Measurements from ENCODE around the gene C5orf22.

Gene C5orf22

DNA sequence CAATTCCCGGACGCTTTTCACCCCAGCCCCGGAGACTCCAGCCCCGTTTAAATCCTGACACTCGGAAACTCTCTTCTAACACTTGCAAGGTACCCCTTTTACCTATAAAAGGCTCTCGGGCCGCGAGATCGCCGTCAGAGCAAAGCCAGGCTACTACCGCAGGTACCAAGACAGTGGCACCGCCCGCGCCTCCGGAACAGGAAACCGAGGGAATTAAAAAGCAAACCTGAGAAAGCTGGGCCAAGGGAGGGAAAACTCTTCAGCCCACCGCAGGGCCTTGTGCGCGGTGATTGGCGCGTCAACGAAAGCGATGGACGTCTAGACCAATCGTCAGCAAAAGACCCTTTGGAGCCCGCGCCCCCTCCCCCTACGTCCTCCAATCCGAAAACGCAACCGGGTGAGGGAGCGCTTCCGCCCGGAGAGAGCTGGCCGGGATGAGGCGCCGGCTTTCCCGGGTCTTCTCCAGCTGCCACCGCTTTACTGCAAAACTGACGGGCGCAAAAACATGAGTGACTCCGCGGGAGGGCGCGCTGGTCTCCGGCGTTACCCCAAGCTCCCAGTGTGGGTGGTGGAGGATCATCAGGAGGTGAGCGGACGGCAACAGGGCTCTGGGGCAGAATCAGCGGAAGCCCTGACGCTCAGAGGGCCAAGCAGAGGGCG, at the start of gene C5orf22, which contains the start of gene DROSHA:
Gene C5orf22 (plus strand): TSS at position 414 of the 660 bp plus-strand sequence. CDS start 92 bp downstream, at position 506.
Gene DROSHA (minus strand): TSS at position 206 of the 660 bp plus-strand sequence. CDS start 3,034 bp downstream, outside the sequence.
- peak within 1 kb of the TSS; percentile 94 for H3K4me3 ChIP-seq (replicated peaks; ENCODE audit: low read depth, low read length)
- DNase-seq (ENCODE audit: extremely low read depth, low read depth), result peak; percentile 91
- TF ChIP-seq, protein P1, sequence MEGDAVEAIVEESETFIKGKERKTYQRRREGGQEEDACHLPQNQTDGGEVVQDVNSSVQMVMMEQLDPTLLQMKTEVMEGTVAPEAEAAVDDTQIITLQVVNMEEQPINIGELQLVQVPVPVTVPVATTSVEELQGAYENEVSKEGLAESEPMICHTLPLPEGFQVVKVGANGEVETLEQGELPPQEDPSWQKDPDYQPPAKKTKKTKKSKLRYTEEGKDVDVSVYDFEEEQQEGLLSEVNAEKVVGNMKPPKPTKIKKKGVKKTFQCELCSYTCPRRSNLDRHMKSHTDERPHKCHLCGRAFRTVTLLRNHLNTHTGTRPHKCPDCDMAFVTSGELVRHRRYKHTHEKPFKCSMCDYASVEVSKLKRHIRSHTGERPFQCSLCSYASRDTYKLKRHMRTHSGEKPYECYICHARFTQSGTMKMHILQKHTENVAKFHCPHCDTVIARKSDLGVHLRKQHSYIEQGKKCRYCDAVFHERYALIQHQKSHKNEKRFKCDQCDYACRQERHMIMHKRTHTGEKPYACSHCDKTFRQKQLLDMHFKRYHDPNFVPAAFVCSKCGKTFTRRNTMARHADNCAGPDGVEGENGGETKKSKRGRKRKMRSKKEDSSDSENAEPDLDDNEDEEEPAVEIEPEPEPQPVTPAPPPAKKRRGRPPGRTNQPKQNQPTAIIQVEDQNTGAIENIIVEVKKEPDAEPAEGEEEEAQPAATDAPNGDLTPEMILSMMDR (IDR thresholded peaks at IDR 0.05; ENCODE audit: low read depth, low read length, missing control alignments), result no peak

DNA sequence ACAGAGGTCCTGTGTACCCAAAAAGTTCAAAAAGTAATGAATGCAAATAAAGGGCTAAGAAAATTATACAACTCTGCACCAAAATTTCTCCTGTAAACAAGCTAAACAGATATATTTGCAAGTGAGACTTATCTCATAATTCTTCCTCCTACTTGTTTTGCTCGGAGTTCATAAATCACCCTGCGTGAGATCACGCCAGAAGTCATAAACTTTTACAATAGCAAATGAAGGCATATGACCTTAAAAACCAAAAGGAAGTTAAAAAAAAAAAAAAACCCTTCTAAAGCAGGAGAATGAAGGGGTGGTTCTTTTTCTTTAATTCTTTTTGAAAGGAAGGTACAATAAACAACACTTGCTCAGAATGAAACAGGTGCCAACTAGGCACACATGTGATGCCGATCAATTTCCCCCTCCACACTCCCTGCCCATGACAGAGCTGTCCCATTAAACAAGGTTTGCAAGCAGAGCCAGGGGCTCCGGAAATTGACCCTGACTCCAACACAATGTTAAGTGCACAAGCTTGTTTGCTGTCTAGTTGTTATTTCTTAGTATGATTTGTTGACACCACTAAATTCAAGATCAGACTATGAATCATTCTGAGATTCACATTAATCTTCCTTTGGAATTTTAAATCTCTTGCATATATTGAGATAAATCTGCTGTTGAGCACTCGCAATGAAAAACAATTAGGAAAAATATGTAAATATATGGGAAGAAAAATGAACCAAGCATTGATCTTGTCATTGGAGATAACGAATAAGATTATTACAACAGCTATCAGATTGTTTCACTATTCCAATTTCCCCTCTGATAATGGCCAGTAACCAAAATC, 46.5 kb upstream of the C5orf22 start:
- TF ChIP-seq, protein P1 (IDR thresholded peaks at IDR 0.05; ENCODE audit: low read depth, low read length, missing control alignments), result no peak
- H3K4me3 ChIP-seq (replicated peaks; ENCODE audit: low read depth, low read length), result no peak overlapping the region
- no peak for DNase-seq (ENCODE audit: extremely low read depth, low read depth)

DNA sequence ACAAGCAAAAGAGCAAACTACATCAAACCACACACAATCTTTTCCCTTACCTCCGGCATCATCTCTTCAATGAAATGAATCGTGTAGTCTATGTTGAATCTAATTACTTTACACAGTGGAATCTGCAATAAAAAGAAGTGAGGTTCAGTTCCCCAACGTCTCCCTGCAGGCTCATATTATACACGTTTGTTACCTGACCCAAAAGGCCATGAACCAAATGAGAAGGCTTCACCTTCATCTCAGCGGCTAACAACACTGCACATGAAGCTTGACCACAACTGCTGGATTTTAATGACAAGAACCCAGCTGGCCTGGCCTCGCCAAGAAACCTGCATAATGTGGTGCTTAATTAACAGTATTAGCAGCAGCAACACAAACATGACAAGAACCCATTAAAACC, 45.7 kb upstream of the C5orf22 start:
- no peak overlapping the region for H3K4me3 ChIP-seq (replicated peaks; ENCODE audit: low read depth, low read length)
- TF ChIP-seq, protein P1 (IDR thresholded peaks at IDR 0.05; ENCODE audit: low read depth, low read length, missing control alignments), result no peak
- DNase-seq (ENCODE audit: extremely low read depth, low read depth), result no peak

DNA sequence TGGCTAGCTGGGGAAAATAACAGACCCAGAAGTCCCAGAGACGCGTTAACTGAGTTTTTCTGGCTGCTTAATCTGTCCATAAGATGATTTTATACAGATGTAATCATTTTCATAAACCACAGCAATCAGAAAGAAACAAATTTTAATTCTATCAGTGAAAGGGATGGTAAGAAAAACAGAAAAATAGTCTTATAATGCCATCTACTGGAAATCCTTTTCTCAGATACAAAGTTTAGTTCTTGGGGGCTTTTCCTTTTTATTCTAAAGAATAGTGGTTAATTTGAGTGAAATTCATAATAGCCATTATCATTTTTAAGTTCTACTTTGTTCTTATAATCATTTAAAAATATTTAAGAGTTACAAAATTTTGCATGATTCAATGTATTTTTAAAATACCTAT, 44.6 kb upstream of the C5orf22 start:
- no peak overlapping the region for H3K4me3 ChIP-seq (replicated peaks; ENCODE audit: low read depth, low read length)
- no peak for DNase-seq (ENCODE audit: extremely low read depth, low read depth)
- TF ChIP-seq, protein P1 (IDR thresholded peaks at IDR 0.05; ENCODE audit: low read depth, low read length, missing control alignments), result no peak

DNA sequence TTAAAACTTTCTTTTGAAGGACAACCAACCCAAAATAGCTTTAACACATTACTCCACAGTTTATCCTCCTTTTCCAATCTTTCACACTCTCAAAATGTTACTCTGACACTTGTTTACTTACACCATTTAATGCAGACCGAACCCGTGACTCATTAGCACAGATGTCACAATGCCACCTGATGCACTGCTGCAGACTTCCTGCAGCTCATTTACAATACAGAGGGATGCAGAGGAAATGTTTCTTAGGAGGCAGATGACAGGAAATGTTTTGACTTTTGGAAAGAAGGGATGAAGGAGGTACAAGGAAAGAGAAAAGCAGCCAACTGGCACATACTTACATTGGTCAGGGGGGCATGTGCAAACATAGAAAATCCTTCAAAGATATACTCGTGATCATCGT, 39.2 kb upstream of the C5orf22 start:
- H3K4me3 ChIP-seq (replicated peaks; ENCODE audit: low read depth, low read length), result no peak overlapping the region
- TF ChIP-seq, protein P1 (IDR thresholded peaks at IDR 0.05; ENCODE audit: low read depth, low read length, missing control alignments), result no peak
- no peak for DNase-seq (ENCODE audit: extremely low read depth, low read depth)

DNA sequence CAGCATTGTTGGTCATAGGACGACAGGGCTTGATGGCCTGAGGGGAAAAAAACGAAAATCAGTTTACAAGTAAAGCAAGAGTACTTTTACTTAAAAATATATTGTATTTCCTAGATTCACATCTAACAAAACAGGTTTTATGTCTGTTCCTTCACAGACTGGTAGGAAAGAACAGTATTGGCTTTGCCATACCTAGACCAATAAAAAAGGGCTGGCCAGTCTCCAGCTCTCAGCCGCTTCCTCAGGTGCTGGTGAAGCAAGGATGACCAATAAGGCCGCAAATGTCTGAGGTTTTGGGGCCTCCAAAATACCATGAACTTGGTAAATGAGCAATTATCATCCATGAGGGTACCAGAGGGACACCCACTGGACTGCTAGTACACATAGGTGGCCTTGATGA, 36.8 kb upstream of the C5orf22 start:
- TF ChIP-seq, protein P1 (IDR thresholded peaks at IDR 0.05; ENCODE audit: low read depth, low read length, missing control alignments), result no peak
- no peak for DNase-seq (ENCODE audit: extremely low read depth, low read depth)
- no peak overlapping the region for H3K4me3 ChIP-seq (replicated peaks; ENCODE audit: low read depth, low read length)
